Putamen (tissue), 1 donor: ENCODE results near the gene NEAT1.
A peak's percentile ranks its signal among the peaks of the same experiment; 100 is the strongest.

Experiments
- DNase-seq: peaks from one replicate; pipeline ENCODE4 v3.0.0-alpha.2; 2016; ENCODE audit warnings: low spot score

NEAT1 gene

GRCh38 chr11:65421794-65422632 is 585 bp upstream of the NEAT1 start:
- peak; percentile 95 for DNase-seq

- DNase-seq = no peak
These were observed 1.1 kb downstream of the NEAT1 start for GRCh38 chr11:65423516-65424204.

GRCh38 chr11:65424205-65425104 is 1.9 kb downstream of the NEAT1 start:
- DNase-seq = no peak

- peak; percentile 44 for DNase-seq
These were observed 2.7 kb downstream of the NEAT1 start for GRCh38 chr11:65425105-65425970.

GRCh38 chr11:65425971-65426838 is 3.6 kb downstream of the NEAT1 start:
- DNase-seq = peak; percentile 42

GRCh38 chr11:65426839-65427690 is 4.5 kb downstream of the NEAT1 start:
- peak; percentile 49 for DNase-seq

DNA sequence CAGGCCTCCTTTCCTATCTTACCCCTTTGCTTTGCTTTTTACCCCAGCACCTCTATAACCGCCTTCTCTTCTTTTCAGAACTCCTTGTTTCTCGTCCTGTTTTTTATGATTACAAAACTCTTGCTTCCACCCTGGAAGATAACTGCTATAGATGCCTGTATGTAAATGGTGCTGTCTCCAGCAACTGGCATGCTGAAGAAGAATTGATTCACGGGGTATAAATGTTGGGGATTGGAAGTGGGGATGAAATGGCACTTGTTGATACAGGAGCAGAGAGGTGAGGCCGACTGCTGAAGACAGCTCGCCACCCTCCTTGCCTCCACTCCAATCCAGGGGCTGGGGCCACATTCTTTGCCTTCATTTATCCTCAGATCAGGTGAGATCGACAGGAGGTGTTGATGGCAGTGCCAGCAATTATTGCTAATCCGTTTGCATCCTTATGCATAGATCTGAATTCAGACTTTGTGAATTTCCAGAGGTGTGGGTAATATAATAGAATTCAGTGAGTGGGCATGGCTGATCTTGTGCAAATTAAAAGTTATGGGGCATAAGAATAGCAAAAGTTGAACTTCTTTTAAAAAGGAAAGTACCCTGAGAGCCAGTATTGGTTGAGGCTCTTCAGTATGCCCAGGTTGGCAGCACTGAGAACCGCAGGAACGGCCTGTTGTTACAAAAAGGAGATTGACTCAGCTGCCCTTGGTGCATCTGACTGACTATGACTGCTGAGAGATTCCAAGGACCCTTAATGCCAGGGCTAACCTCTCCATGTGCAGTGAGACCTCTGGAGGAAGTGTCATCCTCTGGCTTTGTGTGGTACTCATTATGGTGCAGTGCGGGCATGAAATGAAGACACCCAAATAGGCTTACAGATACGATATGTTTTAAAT is 5.3 kb downstream of the NEAT1 start:
- DNase-seq = peak; percentile 62

GRCh38 chr11:65428578-65429067 is 6.0 kb downstream of the NEAT1 start:
- no peak for DNase-seq

GRCh38 chr11:65429068-65429681 is 6.6 kb downstream of the NEAT1 start:
- no peak for DNase-seq

DNA sequence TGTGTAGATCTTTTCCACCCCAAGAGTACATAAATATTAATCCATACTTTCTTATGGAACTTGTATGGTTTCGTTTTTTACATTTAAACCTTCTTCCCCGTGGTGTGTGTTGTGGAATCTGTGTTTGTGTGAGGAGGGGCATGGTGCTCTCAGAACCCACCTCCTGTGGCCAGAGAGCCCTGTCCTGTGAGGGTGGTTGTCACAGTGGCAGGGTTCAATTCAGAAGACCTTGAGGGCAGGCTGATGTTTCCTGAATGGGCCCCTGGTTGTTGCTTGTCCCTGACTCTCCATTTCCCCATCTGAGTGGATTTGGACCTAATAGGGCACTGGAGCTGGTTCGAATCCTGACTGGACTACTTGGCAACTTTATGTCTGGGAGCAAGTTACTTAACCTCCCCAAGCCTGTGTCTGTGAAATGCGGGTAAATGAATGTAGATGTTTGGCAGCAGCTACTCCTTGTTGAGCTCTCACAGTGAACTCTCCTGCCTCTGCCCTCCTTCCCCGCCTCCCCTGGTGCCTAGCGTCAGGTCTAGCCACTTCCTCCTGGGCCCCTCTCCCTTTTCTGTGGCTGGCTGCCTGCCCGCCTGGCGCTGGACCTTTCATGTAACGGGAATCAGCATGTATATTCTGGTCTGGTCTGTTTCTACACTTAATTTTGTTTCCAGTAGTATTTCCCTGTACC is 7.3 kb downstream of the NEAT1 start:
- peak; percentile 41 for DNase-seq

DNA sequence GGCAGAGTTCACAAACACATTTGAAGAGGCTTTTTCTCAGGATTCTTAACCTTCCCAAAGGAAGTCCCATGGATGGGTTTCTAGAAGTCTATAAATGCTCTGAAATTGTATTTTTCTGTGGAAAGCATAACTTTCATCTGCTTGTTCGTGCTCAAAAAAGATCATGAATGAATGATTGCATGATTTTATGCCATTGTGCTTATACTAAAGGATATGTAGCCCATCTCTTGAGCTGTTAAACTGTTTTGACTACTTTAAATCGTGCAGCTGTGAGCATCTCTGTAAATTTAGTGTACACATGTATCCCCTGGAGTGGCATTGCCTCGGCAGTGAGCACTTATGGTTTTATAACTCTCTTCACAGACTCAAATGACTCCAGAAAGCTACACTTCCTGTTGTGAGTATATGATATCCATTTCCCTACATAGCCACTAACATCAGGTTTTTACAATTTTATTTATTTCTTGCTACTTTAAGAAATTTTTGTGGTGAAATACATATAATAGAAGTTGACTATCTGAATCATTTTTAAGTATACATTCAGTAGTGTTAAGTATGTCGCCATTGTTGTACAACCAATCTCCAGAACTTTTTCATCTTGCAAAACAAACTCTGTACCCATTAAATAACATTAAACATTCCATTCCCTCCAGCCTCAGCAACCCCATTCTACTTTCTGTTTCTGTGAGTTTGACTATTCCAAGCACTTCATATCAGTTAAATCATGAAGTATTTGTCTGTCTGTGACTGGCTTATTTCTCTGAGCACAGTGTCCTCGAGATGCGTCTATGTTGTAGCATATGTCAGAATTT is 8.0 kb downstream of the NEAT1 start:
- DNase-seq = no peak

DNA sequence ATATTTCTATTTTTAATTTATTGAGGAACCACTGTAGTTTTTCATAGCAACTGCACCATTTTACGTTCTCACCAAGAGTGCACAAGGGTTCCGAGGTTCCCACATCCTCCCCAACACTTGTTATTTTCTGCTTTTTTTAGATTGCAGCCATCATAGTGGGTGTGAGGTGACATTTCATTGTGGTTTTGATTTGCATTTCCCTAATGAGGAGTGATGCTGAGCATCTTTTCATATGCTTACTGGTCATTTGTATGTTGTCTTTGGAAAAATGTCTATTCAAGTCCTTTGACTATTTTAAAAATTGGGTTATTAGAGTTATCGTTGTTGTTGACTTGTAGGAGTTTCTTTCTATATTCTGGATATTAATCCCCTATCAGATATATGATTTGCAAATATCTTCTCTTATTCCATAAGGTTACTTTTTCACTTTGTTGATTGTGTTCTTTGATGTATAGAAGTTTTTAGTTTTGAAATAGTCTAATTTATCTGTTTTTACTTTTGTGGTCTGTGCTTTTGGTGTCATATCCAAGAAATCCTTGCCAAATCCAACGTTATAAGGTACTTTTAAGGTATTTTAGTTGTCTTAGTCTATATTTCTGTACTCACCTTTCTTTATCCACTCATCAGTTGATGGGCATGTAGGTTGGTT is 9.0 kb downstream of the NEAT1 start:
- no peak for DNase-seq

DNA sequence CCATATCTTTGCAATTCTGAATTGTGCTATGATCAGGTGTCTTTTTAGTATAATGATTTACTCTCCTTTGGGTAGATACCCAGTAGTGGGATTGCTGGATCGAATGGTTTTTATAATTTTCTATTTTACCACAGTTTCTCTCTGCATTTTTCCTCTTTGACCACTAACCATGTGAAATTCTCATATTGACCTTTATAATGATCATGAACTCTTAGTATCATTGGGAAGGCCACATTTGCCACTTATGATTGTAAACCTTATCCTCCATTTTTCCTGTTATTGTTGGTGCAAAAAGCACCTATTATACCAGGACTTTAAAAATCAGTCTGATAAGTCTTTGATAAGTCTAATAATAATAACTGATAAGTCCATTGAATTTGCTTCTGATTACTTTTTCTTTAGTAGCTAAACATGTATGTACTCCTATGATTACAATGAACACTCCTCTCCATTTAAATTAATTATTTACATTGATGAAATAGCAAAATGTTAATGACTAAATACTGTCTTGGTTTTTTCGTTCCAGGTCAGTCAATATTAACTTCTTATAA is 9.6 kb downstream of the NEAT1 start:
- no peak for DNase-seq

- no peak for DNase-seq
These were observed 10.3 kb downstream of the NEAT1 start for GRCh38 chr11:65432686-65433582.
